Lower lobe of right lung (tissue), 2 donors: ENCODE data around the gene TRUB2. TPM values are rescaled to one million over a fixed set of nuclear protein-coding genes. Genes with fewer than 3 reads are reported as not detected.

ENCODE experiments used
- ATAC-seq, 2 donors: fragments of 200-7000 bp; cut with Tn5 transposase; one replicate each; pipeline ENCODE4 v1.9.1; 2020 to 2022; ENCODE audit warnings: mild to moderate bottlenecking in 2 of 2, moderate library complexity in 2 of 2
- DNase-seq: peaks from one replicate; pipeline ENCODE4 v3.0.0-alpha.2; 2020
- H3K27ac ChIP-seq: fragments of 200-600 bp; one replicate; pipeline ENCODE4 v1.8.0; 2022
- H3K27me3 ChIP-seq: fragments of 200-600 bp; one replicate; pipeline ENCODE4 v1.8.0; 2022; ENCODE audit warnings: low read depth
- H3K36me3 ChIP-seq: fragments of 200-600 bp; one replicate; pipeline ENCODE4 v1.8.0; 2022; ENCODE audit warnings: mild to moderate bottlenecking
- H3K4me1 ChIP-seq: fragments of 200-600 bp; one replicate; pipeline ENCODE4 v1.8.0; 2022
- H3K4me3 ChIP-seq: fragments of 200-600 bp; one replicate; pipeline ENCODE4 v1.8.0; 2022; ENCODE audit warnings: mild to moderate bottlenecking
- H3K9me3 ChIP-seq: fragments of 200-600 bp; one replicate; pipeline ENCODE4 v1.8.0; 2022
- intact Hi-C: fragments of 100-400 bp; cut with DNase I; formaldehyde crosslinking; loops from one replicate; pipeline ENCODE4 v1.11.0; 2022
- long read RNA-seq: library from polyadenylated mRNA; unstranded; transcript quantifications from one replicate; pipeline ENCODE4 v2.0.0, GENCODE V29; 2021
- total RNA-seq: library from RNA; stranded (reverse); fragmentation: NEBNext Ultra II Directional; extraction: Animal tissue kit (Norgen Biotek cat#: 25700); gene quantifications from one replicate; pipeline ENCODE4 v1.2.1, GENCODE V29; 2021
- TF ChIP-seq, protein P1 (sequence below): fragments of 200-600 bp; IDR thresholded peaks from one replicate; pipeline ENCODE4 v1.8.0; 2022; ENCODE audit warnings: antibody characterized with exemption, mild to moderate bottlenecking
- donor health status: DM: no; HTN: yes; CAD: no; lungs with severe emphysema.

The TRUB2 gene, protein sequence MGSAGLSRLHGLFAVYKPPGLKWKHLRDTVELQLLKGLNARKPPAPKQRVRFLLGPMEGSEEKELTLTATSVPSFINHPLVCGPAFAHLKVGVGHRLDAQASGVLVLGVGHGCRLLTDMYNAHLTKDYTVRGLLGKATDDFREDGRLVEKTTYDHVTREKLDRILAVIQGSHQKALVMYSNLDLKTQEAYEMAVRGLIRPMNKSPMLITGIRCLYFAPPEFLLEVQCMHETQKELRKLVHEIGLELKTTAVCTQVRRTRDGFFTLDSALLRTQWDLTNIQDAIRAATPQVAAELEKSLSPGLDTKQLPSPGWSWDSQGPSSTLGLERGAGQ
- total RNA-seq = 18.1 TPM
- long read RNA-seq, full-length matches to known transcripts = 30 of 39 reads
- long read RNA-seq, partial matches to known transcripts = 0 of 39 reads
- long read RNA-seq, other reads (novel, unspliced or antisense) = 9 of 39 reads

DNA sequence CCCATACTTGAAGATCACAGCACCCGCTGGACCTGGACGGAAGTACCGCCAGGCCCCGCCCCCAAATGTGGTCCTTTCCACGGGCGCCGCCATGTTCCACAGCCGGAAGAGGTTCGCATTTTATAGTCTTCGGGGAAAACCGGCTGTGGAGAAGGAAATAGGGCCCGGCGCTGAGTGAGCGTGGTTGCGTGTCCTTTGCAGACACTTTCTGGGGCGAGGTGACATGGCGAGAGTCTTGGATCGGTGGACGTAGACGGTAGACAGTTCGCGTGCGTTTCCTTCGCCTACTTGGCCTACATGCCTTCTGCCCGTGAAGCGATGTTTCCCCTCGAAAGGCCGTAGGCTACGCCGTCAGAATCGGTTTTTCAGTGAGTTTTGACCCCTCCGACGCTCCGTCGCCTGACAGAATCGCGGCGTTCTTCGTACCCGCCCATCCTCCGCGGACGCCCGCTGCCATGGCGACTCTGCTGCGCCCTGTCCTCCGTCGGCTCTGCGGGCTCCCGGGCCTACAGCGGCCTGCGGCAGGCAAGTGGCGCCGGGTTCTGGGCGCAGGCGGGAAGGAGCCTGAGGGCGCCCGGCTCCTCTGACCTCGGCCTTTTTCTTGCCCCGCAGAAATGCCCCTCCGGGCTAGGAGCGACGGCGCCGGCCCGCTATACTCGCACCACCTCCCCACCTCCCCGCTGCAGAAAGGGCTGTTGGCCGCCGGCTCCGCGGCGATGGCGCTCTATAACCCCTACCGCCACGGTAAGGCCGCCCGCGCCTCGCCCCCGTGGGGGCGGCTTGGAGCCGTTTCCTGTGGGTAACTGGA lies at the start of gene TRUB2, which contains the start of gene COQ4:
TSS of gene TRUB2 (minus strand) at position 44 of the 808 bp plus-strand sequence. CDS start at position 5, 39 bp downstream.
TSS of gene COQ4 (plus strand) at position 436 of the 808 bp plus-strand sequence. CDS start at position 456, 20 bp downstream.
- Histone ChIP-seq H3K27ac (peak within 1 kb of the TSS; percentile 88), H3K4me3 (peak within 1 kb of the TSS; percentile 95), H3K9me3 (no peaks in the 10 kb centered on the region), H3K4me1 (peaks cover 23% of the 10 kb centered on the region), H3K36me3 (peaks cover 54% of the 10 kb centered on the region), H3K27me3 (no peaks in the 10 kb centered on the region)
- DNase-seq (peak; percentile 95), ATAC-seq (peak; percentile 97 to 99)
- intact Hi-C loops = no loop called here
- TF ChIP-seq, protein P1, sequence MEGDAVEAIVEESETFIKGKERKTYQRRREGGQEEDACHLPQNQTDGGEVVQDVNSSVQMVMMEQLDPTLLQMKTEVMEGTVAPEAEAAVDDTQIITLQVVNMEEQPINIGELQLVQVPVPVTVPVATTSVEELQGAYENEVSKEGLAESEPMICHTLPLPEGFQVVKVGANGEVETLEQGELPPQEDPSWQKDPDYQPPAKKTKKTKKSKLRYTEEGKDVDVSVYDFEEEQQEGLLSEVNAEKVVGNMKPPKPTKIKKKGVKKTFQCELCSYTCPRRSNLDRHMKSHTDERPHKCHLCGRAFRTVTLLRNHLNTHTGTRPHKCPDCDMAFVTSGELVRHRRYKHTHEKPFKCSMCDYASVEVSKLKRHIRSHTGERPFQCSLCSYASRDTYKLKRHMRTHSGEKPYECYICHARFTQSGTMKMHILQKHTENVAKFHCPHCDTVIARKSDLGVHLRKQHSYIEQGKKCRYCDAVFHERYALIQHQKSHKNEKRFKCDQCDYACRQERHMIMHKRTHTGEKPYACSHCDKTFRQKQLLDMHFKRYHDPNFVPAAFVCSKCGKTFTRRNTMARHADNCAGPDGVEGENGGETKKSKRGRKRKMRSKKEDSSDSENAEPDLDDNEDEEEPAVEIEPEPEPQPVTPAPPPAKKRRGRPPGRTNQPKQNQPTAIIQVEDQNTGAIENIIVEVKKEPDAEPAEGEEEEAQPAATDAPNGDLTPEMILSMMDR = no peak

DNA sequence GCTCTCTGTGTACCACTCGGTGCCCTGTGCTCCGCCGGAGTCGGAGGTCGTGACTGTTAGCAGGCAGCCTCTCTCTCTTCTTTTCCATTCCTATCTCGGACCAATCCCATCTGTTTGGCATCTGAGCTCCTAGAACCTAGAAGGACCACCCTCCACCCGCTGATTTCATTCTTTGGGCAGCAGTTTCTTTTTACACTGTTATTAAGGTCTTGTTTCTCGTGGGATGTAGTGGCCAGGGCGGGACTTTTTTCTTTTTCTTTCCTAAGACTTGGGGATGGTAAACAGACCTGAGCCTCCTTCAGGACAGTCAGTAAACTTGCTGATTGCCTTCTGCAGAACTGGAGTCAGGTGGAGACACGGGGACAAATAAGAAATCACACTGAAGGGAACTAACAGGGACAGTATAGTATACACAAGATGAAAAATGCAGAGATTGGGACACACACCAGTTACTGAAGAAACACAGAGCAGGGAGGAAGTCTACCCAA lies 49.4 kb upstream of the TRUB2 start:
- peak overlapping the region; percentile 72 for H3K4me3 ChIP-seq
- H3K27ac ChIP-seq = peak overlapping the region; percentile 93
- H3K4me1 ChIP-seq = peaks cover 21% of the 10 kb centered on the region
- ATAC-seq = no peak
- TF ChIP-seq, protein P1 = no peak
- no peaks in the 10 kb centered on the region for H3K9me3 ChIP-seq
- H3K27me3 ChIP-seq = no peaks in the 10 kb centered on the region
- intact Hi-C loops = no loop called here
- DNase-seq = no peak
- H3K36me3 ChIP-seq = peaks cover 18% of the 10 kb centered on the region

DNA sequence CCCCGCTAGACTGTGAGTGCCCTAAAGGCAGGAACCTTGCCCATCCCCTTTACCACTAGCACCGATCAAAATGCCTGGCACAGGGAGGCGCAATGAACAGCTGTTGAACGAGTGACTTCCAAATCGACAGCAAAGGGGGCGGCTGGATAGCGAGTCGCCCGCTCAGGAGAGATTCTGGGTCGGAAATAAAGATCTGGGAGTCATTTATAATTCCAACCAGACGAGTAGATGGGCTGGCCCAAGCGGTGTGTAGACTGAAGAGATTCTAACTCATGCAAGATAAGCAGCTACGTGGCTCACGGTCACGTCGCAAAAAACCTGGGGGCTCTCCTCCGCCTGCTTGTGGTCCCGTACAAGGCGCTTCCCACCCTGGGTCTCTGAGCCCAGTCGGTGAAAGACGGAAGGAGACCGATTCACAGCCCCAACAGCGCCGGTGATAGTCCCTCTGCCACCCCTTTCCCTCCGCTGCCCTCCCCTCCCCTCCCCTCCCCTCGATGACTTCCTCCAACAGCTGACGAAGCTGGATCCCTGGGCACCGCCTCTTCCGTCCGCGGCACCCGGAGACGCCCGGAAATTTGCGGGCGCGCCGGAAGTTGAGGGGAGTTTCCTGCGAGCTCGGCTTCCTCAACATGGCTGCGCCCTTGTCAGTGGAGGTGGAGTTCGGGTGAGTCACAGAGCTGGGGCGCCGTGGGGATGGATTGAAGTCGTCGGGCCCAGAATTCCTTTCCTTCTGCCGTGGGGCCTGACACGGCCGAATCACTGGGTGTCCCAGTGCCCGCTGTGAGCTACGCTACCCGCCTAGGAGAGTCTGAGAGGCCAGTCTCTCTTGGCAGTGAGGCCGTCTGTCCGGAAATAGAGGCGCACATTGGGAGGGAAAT lies 48.7 kb upstream of the TRUB2 start, which contains the start of gene URM1:
TSS of gene URM1 (plus strand) at position 623 of the 878 bp plus-strand sequence. CDS start at position 630, 7 bp downstream.
- H3K4me1 ChIP-seq = peaks cover 21% of the 10 kb centered on the region
- DNase-seq (peak; percentile 98), ATAC-seq (peak; percentile 97 to 99)
- no peaks in the 10 kb centered on the region for H3K27me3 ChIP-seq
- intact Hi-C loops = no loop called here
- H3K4me3 ChIP-seq = peak within 1 kb of the TSS; percentile 72
- H3K36me3 ChIP-seq = peaks cover 18% of the 10 kb centered on the region
- H3K27ac ChIP-seq = peak within 1 kb of the TSS; percentile 93
- TF ChIP-seq, protein P1 = no peak
- H3K9me3 ChIP-seq = no peaks in the 10 kb centered on the region

DNA sequence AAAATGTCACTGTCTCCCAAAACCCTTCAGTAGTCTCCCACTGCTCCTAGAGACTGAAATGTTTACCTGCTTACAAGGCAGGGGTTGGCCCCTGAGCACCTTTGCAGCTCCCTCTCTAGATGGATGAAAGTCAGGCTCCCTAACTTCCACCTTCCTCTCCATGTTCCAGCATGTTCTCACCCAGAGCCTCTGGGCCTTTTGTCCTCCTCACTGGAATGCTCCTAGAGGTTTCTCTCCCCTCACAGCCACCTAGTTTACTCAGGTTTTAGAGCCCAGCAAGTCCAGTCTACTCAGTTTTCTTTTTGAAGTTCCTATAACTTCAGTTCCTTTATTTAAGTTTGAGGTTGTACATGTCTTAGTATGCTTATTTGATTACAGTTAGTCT lies 48.1 kb upstream of the TRUB2 start:
- peak overlapping the region; percentile 93 for H3K27ac ChIP-seq
- peaks cover 15% of the 10 kb centered on the region for H3K36me3 ChIP-seq
- peak overlapping the region; percentile 72 for H3K4me3 ChIP-seq
- TF ChIP-seq, protein P1 = no peak
- intact Hi-C loops = no loop called here
- DNase-seq (no peak), ATAC-seq (no peak)
- H3K27me3 ChIP-seq = no peaks in the 10 kb centered on the region
- no peaks in the 10 kb centered on the region for H3K9me3 ChIP-seq
- H3K4me1 ChIP-seq = peaks cover 21% of the 10 kb centered on the region
